Measurements from ENCODE around the gene DBF4B.

DNA sequence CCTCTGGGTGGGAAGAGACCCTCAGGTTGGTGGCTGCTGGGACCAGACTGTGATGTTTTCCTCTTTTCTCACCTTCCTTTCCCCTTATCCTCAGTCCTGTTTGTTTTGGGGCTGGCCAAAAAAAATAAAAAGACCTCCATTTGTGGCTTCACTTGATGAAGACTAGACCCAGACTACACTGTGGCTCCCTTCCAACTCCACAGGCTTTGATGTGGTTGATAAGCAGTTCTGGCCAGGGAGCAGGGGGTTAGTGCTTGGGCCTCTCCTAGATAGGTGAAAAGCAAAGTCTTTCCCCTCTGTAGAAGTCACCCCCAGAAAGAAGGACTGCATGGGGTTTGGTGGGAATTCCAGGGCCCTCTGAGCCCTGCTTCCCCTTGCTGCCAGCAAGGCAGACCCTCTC, 39.1 kb downstream of the DBF4B start:
- TF ChIP-seq CTCF (IDR thresholded peaks at IDR 0.05; ENCODE audit: low read depth, low read length, missing input control) (no peak), EGR1 (IDR thresholded peaks at IDR 0.05; ENCODE audit: low read depth in 2 of 2) (no peak), SP1 (IDR thresholded peaks at IDR 0.05) (no peak), YY1 (IDR thresholded peaks at IDR 0.05) (no peak), HNF4A (conservative IDR thresholded peaks at IDR 0.05) (no peak), GABPA (IDR thresholded peaks at IDR 0.05 in 1 of 2, conservative IDR thresholded peaks at IDR 0.05 in 1 of 2) (no peak), TAF1 (conservative IDR thresholded peaks at IDR 0.05) (no peak), RAD21 (IDR thresholded peaks at IDR 0.05) (no peak), JUND (IDR thresholded peaks at IDR 0.05) (no peak), FOXA2 (IDR thresholded peaks at IDR 0.05) (no peak), ATF3 (IDR thresholded peaks at IDR 0.05) (no peak)
- TF ChIP-seq, protein P1, sequence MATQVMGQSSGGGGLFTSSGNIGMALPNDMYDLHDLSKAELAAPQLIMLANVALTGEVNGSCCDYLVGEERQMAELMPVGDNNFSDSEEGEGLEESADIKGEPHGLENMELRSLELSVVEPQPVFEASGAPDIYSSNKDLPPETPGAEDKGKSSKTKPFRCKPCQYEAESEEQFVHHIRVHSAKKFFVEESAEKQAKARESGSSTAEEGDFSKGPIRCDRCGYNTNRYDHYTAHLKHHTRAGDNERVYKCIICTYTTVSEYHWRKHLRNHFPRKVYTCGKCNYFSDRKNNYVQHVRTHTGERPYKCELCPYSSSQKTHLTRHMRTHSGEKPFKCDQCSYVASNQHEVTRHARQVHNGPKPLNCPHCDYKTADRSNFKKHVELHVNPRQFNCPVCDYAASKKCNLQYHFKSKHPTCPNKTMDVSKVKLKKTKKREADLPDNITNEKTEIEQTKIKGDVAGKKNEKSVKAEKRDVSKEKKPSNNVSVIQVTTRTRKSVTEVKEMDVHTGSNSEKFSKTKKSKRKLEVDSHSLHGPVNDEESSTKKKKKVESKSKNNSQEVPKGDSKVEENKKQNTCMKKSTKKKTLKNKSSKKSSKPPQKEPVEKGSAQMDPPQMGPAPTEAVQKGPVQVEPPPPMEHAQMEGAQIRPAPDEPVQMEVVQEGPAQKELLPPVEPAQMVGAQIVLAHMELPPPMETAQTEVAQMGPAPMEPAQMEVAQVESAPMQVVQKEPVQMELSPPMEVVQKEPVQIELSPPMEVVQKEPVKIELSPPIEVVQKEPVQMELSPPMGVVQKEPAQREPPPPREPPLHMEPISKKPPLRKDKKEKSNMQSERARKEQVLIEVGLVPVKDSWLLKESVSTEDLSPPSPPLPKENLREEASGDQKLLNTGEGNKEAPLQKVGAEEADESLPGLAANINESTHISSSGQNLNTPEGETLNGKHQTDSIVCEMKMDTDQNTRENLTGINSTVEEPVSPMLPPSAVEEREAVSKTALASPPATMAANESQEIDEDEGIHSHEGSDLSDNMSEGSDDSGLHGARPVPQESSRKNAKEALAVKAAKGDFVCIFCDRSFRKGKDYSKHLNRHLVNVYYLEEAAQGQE (IDR thresholded peaks at IDR 0.05), result no peak
- TF ChIP-seq, protein P2, sequence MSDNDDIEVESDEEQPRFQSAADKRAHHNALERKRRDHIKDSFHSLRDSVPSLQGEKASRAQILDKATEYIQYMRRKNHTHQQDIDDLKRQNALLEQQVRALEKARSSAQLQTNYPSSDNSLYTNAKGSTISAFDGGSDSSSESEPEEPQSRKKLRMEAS (IDR thresholded peaks at IDR 0.05), result no peak

Measured in liver (tissue), 3 donors.